NCI-H1092 (cell line): Measurements from ENCODE around the gene NOP9.

Source experiments
- DNase-seq: peaks from one replicate; lab custom pipeline; 2025; lab: John Stamatoyannopoulos, UW

The NOP9 gene, protein sequence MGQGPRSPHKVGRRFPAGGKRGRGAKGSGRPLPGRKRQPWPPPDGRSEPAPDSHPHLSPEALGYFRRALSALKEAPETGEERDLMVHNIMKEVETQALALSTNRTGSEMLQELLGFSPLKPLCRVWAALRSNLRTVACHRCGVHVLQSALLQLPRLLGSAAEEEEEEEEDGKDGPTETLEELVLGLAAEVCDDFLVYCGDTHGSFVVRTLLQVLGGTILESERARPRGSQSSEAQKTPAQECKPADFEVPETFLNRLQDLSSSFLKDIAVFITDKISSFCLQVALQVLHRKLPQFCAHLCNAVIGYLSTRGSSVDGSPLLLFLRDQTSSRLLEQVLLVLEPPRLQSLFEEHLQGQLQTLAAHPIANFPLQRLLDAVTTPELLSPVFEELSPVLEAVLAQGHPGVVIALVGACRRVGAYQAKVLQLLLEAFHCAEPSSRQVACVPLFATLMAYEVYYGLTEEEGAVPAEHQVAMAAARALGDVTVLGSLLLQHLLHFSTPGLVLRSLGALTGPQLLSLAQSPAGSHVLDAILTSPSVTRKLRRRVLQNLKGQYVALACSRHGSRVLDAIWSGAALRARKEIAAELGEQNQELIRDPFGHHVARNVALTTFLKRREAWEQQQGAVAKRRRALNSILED

GRCh38 chr14:24299255-24300191 lies at the start of gene NOP9, which contains the start of gene DHRS1:
NOP9 (plus strand) TSS chr14:24299850; CDS start chr14:24299955, 105 bp downstream.
DHRS1 (minus strand) TSS chr14:24299780; CDS start chr14:24299106, 674 bp downstream.
- DNase-seq: peak; percentile 85

DNA sequence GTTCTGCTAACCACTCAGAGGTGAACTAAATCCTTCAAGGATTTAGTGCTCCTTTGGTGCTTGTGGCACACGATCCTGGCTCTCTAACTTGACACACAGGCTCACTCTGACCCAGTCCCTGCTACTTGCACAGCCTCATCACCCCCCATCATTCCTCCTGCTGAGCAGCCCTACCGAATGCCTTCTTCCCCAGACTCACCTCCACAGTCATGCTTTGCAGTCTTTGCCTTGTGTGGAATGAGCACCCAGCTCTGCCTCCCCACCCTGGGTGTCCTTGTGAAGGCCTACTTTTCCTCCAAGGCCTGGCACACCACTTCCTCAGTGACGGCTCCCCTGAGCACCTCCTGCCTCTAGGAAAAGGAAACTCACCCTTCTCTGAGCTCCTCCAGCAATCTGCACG lies 49.3 kb upstream of the NOP9 start:
- no peak for DNase-seq

- no peak for DNase-seq
These were observed 47.8 kb upstream of the NOP9 start for GRCh38 chr14:24251880-24252288.

GRCh38 chr14:24252289-24253124 lies 47.1 kb upstream of the NOP9 start:
- DNase-seq: no peak

DNA sequence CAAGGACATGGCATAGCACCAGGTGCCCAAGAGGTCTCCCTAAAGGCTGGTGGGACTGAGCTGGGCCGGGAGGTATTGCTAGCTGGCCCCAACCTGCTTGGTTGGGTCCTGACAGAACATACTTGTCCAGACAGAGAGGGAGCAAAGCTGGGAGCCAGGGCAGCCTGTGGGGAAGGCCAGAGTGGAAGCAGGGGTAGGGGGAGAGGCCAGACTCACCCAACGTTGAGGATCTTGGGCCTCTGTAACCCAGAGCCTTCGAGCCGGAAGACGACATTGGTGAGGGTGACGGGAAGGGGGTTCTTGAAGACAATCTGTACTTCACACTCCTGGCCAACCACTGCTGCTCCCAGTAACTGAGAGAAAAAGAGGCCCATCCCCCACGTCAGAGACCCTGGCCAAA lies 45.7 kb upstream of the NOP9 start:
- no peak for DNase-seq

DNA sequence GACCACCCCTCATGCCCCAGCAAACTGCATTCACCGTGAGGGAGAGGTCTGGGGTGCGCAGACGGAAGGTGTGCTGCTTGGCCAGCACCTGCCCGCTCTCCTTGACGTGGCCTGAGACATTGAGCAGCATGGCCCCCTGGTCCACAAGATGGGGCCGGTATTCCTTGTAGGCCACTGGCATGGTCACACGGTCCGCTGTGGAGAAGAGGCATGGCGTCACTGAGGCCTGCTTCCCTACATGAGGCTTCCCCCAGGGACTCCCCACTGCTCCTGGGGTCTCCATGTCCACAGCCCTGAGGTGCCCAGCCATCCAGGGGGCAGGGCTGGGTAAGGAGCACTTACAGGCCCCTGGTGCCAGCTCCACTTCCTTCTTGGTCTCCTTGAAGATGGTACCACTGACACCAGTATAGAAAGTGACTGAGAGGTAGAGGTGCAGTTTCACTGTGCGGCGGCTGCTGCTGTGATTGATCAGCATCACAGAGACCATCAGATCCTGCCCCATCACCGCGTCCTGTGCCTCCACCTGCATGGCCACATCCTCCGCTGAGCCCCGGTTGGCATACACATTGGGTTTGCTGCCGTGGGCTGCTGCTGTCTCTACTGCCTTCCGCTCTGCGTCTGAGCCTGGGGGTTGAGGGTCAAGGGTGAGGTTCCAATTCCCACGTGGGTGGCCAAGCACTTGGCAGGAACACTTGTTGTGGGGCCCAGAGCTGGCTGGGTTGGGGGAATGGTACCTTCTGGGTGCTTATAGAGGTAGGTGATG lies 44.8 kb upstream of the NOP9 start:
- no peak for DNase-seq

- DNase-seq: no peak
These were observed 44.2 kb upstream of the NOP9 start for GRCh38 chr14:24255438-24255837.

- DNase-seq: no peak
These were observed 43.5 kb upstream of the NOP9 start for GRCh38 chr14:24255931-24256711.

GRCh38 chr14:24256960-24257359 lies 42.7 kb upstream of the NOP9 start:
- DNase-seq: no peak

GRCh38 chr14:24258119-24258518 lies 41.5 kb upstream of the NOP9 start:
- DNase-seq: no peak

GRCh38 chr14:24258548-24259265 lies 40.9 kb upstream of the NOP9 start:
- no peak for DNase-seq

GRCh38 chr14:24259282-24260025 lies 40.2 kb upstream of the NOP9 start:
- DNase-seq: no peak

DNA sequence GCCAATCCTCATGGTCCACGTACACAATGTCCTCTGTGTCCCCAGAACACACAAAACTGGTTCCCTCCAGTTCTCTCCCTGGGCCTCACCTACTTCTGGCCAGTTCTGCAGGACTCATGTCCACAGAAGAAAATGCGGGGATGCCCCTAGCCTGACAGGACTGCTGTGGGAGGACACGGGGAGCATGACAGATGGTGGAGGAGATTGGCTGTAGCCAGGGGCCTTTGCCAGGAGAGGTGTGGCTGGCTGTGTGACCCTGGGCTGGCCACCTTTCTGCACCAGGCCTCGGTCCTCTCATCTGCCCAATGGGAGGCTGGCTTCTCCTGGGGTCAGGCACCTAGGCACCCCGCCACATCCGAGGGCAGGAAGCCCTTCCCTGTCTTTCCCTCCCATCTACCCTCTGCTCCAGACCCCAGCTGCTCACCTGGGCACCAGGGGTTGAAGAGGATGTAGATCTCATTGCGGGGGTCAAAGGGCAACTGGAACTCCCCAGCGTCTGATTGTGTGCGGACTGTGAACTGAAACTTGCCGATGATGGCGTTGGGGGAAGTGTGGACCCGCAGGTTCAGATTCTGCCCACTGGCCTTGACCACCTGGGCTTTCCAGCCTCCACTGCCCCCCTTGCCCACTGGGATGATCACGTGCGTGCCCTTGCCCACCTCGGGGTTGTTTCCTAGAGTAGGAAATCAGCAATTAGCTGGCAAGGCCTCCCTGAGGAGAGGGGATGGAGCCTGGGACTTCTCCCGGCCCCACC lies 39.4 kb upstream of the NOP9 start:
- no peak for DNase-seq

- DNase-seq: no peak
These were observed 38.9 kb upstream of the NOP9 start for GRCh38 chr14:24260780-24261157.

- no peak for DNase-seq
These were observed 38.2 kb upstream of the NOP9 start for GRCh38 chr14:24261256-24261968.

GRCh38 chr14:24261969-24262327 lies 37.7 kb upstream of the NOP9 start:
- no peak for DNase-seq
